Epithelial cell of esophagus (primary cell): ENCODE data around the gene EDC4.
A peak's percentile ranks its signal among the peaks of the same experiment; 100 is the strongest.

Experiments
- DNase-seq: peaks from one replicate; pipeline ENCODE4 v3.0.0; 2010; ENCODE audit warnings: low read depth
- H3K4me3 ChIP-seq: 2 replicates; pipeline ENCODE4 v1.5.1; 2011; ENCODE audit warnings: mild to moderate bottlenecking, low read length, control low read depth
- CTCF ChIP-seq: IDR thresholded peaks from 2 replicates; pipeline ENCODE4 v1.5.1; 2011; ENCODE audit warnings: low read depth, mild to moderate bottlenecking, low read length, control low read depth, inconsistent platforms; ENCODE audit not compliant: insufficient read depth; ENCODE audit errors: missing control alignments

Gene EDC4

DNA sequence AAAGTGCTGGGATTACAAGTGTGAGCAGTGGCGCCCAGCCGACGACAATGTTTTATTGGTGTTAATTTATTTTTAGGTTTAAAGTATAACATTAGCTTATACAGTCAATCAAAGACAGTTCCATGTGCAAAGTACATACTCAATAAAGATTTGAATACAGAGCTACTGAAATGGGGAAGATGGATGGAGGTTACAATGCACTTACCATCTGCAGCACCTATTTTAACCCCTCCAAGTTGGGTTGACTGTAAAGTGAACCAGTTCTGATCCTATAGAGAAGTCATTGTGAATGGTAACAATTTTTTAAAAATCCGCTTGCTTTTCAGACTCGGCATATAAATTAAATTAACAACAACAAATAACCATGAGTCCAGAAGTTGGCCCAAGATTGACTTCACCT, 19.5 kb downstream of the EDC4 start:
- peak overlapping the region; percentile 52 for H3K4me3 ChIP-seq
- no peak for TF ChIP-seq CTCF
- no peak for DNase-seq

GRCh38 chr16:67892899-67893742, 20.3 kb downstream of the EDC4 start, which contains the start of gene PSKH1:
Gene PSKH1, plus strand, starts transcription at chr16:67893254. Its CDS starts 15,496 bp downstream, at chr16:67908750.
- TF ChIP-seq CTCF = no peak
- peak within 1 kb of the TSS; percentile 88 for H3K4me3 ChIP-seq
- peak; percentile 97 for DNase-seq

DNA sequence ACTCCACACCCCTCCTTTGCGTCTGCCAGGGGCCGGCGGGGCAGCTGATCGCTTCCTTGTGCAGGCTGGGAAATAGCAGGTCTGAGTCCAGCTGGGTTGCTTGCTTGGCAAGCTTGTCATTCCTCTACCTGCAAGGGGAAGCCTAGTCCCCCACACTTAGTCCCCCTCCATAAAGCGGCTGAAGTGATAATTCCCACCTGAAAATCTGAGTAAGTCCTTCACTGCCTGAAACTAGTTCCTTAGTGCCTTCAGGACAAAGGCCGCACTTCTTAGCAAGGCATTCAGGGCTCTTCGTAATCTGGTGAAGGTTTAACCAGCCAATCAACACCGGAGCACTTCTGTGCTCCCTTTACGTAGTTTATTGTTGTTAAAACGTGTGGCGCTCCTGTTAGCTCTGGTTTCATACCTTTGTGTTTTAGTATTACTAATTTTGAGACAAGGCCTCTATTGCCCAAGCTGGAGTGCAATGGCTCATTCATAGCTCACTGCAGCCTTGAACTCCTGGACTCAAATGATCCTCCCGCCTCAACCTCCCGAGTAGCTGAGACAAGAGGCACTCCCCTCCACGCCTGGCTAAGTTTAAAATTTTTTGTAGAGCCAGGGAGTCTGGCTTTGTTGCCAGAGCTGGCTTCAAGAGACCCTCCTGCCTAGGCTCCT, 21.0 kb downstream of the EDC4 start:
- peak; percentile 50 for DNase-seq
- H3K4me3 ChIP-seq = peak overlapping the region; percentile 88
- TF ChIP-seq CTCF = no peak

GRCh38 chr16:67897231-67897630, 24.4 kb downstream of the EDC4 start:
- DNase-seq = peak; percentile 22

GRCh38 chr16:67901734-67902133, 28.9 kb downstream of the EDC4 start:
- no peak for DNase-seq
- H3K4me3 ChIP-seq = no peak overlapping the region
- TF ChIP-seq CTCF = no peak

More at GRCh38 chr16:67897231-67897630, 24.4 kb downstream of the EDC4 start:
- no peak overlapping the region for H3K4me3 ChIP-seq
- TF ChIP-seq CTCF = no peak

DNA sequence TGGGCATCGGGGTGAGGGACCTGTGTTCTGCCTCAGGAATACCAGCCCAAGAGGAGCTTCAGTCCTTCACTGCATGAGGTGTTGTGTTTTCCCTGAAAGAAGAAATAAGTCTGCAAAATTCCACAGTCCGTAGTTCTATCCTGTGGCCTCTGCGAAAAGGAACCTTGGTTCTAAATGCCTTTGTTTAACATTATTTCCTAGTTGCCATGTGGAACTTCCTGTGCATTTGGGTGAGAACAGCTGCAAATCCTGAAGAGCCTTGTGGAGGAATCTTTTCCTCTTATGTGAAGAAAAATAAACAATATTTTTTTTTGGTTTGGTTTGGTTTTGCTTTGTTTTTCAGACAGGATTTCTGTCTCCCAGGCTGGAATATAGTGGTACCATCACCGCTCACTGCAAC, 30.0 kb downstream of the EDC4 start:
- no peak for TF ChIP-seq CTCF
- no peak overlapping the region for H3K4me3 ChIP-seq
- no peak for DNase-seq
